ENCODE data around the gene PSMD2.
"Not testable (repeated sequence)": the region's sequence is repeated elsewhere in the genome, so short reads cannot be mapped to it uniquely, and the experiment has no call there.

PSMD2 gene

GRCh38 chr3:184298759-184299487 is at the start of gene PSMD2:
Gene PSMD2, plus strand, starts transcription at chr3:184299241. Its CDS starts 26 bp downstream, at chr3:184299267.
- peak; percentile 97 for DNase-seq

GRCh38 chr3:184249412-184250166 is 49.5 kb upstream of the PSMD2 start, which contains the start of gene EEF1AKMT4:
Gene EEF1AKMT4, plus strand, starts transcription at chr3:184249672. Its CDS starts 23 bp downstream, at chr3:184249695.
- peak; percentile 88 to 89 for DNase-seq

GRCh38 chr3:184250167-184250828 is 48.7 kb upstream of the PSMD2 start:
- peak; percentile 87 to 95 for DNase-seq

GRCh38 chr3:184255291-184256039 is 43.6 kb upstream of the PSMD2 start:
- no peak for DNase-seq

- no peak for DNase-seq
These were observed 41.7 kb upstream of the PSMD2 start for GRCh38 chr3:184257083-184257915.

GRCh38 chr3:184258926-184259325 is 40.1 kb upstream of the PSMD2 start:
- no peak for DNase-seq

- DNase-seq, result no peak
These were observed 39.6 kb upstream of the PSMD2 start for GRCh38 chr3:184259396-184259877.

- DNase-seq, result peak in 1 of 2 donors; percentile 30
These were observed 38.9 kb upstream of the PSMD2 start for GRCh38 chr3:184259878-184260723.

GRCh38 chr3:184260724-184261269 is 38.2 kb upstream of the PSMD2 start:
- DNase-seq, result no peak

GRCh38 chr3:184261270-184261853 is 37.7 kb upstream of the PSMD2 start, which contains the start of gene CAMK2N2:
Gene CAMK2N2, minus strand, starts transcription at chr3:184261553. Its CDS starts 268 bp downstream, at chr3:184261285.
- peak; percentile 40 to 49 for DNase-seq

GRCh38 chr3:184261854-184262763 is 36.9 kb upstream of the PSMD2 start:
- DNase-seq, result peak in 1 of 2 donors; percentile 16

GRCh38 chr3:184262764-184263179 is 36.3 kb upstream of the PSMD2 start:
- DNase-seq, result no peak

GRCh38 chr3:184267249-184267648 is 31.8 kb upstream of the PSMD2 start:
- DNase-seq, result not testable (repeated sequence)

- DNase-seq, result no peak
These were observed 26.8 kb upstream of the PSMD2 start for GRCh38 chr3:184272269-184272668.

GRCh38 chr3:184275381-184275701 is 23.7 kb upstream of the PSMD2 start:
- no peak for DNase-seq

- DNase-seq, result no peak
These were observed 22.8 kb upstream of the PSMD2 start, which contains the start of gene ECE2 for GRCh38 chr3:184275961-184276910. Gene ECE2, plus strand, starts transcription at chr3:184276022. Its CDS starts 132 bp downstream, at chr3:184276154.

GRCh38 chr3:184277366-184277765 is 21.7 kb upstream of the PSMD2 start:
- no peak for DNase-seq
